K562 (cell line): ENCODE results near the gene ATP4B. TPM values are rescaled to one million over a fixed set of nuclear protein-coding genes. Genes with fewer than 3 reads are reported as not detected.

Source experiments
- ATAC-seq: fragments of 200-7000 bp; cut with Tn5 transposase; 3 replicates; pipeline ENCODE4 v1.9.1; 2020; ENCODE audit warnings: moderate library complexity
- BruUV-seq: library from RNA; stranded (reverse); fragments of 400-500 nt; replicated peaks from 2 replicates; lab custom pipeline; 2021; lab: Mats Ljungman, UMichigan
- CTCF ChIA-PET: fragments of 300-600 bp; formaldehyde crosslinking; extraction: SDS; loops from one replicate; lab custom pipeline; 2021; ENCODE audit warnings: low intra/inter-chr PET ratio; lab: Yijun Ruan, JAX
- POLR2A ChIA-PET: fragments of 300-600, 350-650 bp; sonication (Branson Sonifier 250); formaldehyde crosslinking; extraction: SDS; loops from one replicate; lab custom pipeline; 2021; ENCODE audit warnings: antibody characterized with exemption, inconsistent platforms; lab: Yijun Ruan, JAX
- DNase-seq, 4 experiments: peaks; one replicate each; pipeline versions ENCODE4 v3.0.0 to v3.0.0-alpha.2; 2011 to 2018; ENCODE audit warnings: low spot score in 3 of 4, mixed read lengths in 3 of 4; ENCODE audit errors: extremely low read depth in 1 of 4
- FAIRE-seq: peaks from 2 replicates; lab custom pipeline; 2011; peaks lifted over from hg19 to GRCh38; lab: Jason Lieb, UNC
- H2AFZ ChIP-seq: 2 replicates; pipeline ENCODE4 v1.6.0; 2011; ENCODE audit warnings: low read depth, low read length, control low read depth, inconsistent platforms
- H3K27ac ChIP-seq: fragments of 200-600 bp; 3 replicates; pipeline ENCODE4 v1.8.0; 2011; ENCODE audit warnings: low read depth, mild to moderate bottlenecking, control low read depth, inconsistent platforms, low read length, moderate library complexity, mixed read lengths; ENCODE audit errors: extremely low read depth
- H3K27me3 ChIP-seq, 2 experiments: fragments of 300-600 bp in 1 of 2; 2 replicates in 1 of 2; 3 replicates in 1 of 2; pipeline versions ENCODE4 v1.6.0 to v1.8.0; 2011; ENCODE audit warnings: inconsistent platforms in 2 of 2, low read length in 2 of 2, mild to moderate bottlenecking in 1 of 2, mixed read lengths in 1 of 2, moderate library complexity in 1 of 2; ENCODE audit not compliant: control insufficient read depth in 2 of 2, insufficient read depth in 2 of 2
- H3K36me3 ChIP-seq: fragments of 300-600 bp; 3 replicates; pipeline ENCODE4 v1.8.0; 2011; ENCODE audit warnings: mild to moderate bottlenecking, low read length, inconsistent platforms; ENCODE audit not compliant: control insufficient read depth, insufficient read depth
- H3K4me1 ChIP-seq, 2 experiments: fragments of 200-600 bp in 1 of 2; replicated peaks in 1 of 2; 2 replicates in 1 of 2; 3 replicates in 1 of 2; pipeline versions ENCODE4 v1.5.1 to v1.8.0; 2011; ENCODE audit warnings: inconsistent platforms in 2 of 2, low read length in 2 of 2, mild to moderate bottlenecking in 1 of 2, mixed read lengths in 1 of 2, moderate library complexity in 1 of 2; ENCODE audit not compliant: control insufficient read depth in 2 of 2, insufficient read depth in 2 of 2
- H3K4me2 ChIP-seq: 2 replicates; pipeline ENCODE4 v1.6.1; 2011; ENCODE audit warnings: low read length, control low read depth, inconsistent platforms, mixed read lengths; ENCODE audit not compliant: insufficient read depth
- H3K4me3 ChIP-seq: fragments of 200-600 bp; sonication (generic), shearing (Covaris generic); 2 replicates; pipeline ENCODE4 v1.5.1; 2016; ENCODE audit warnings: control low read depth, inconsistent platforms
- H3K79me2 ChIP-seq: fragments of 200-600 bp; 3 replicates; pipeline ENCODE4 v1.8.0; 2011; ENCODE audit warnings: low read length, inconsistent platforms; ENCODE audit not compliant: control insufficient read depth, insufficient read depth
- H3K9ac ChIP-seq, 2 experiments: 2 replicates each; pipeline versions ENCODE4 v1.6.0 to v1.6.1; 2011; ENCODE audit warnings: low read depth in 2 of 2, low read length in 2 of 2, control low read depth in 1 of 2, inconsistent platforms in 1 of 2, mild to moderate bottlenecking in 1 of 2, mixed read lengths in 1 of 2; ENCODE audit not compliant: insufficient read depth in 1 of 2
- H3K9me1 ChIP-seq: one replicate; pipeline ENCODE4 v1.6.0; 2011; ENCODE audit warnings: inconsistent platforms, mild to moderate bottlenecking, low read length, moderate library complexity; ENCODE audit not compliant: control insufficient read depth, insufficient read depth
- H3K9me3 ChIP-seq: replicated peaks from 2 replicates; pipeline ENCODE4 v1.5.1; 2011; ENCODE audit warnings: low read depth, low read length, inconsistent platforms; ENCODE audit not compliant: control insufficient read depth, insufficient read depth
- H4K20me1 ChIP-seq: replicated peaks from 2 replicates; pipeline ENCODE4 v1.6.1; 2011; ENCODE audit warnings: low read length, inconsistent platforms, mixed read lengths; ENCODE audit not compliant: control insufficient read depth, insufficient read depth
- JUND ChIP-seq, 2 experiments: IDR thresholded peaks; 2 replicates in 1 of 2; 3 replicates in 1 of 2; pipeline ENCODE4 v1.6.1; 2011; ENCODE audit warnings: borderline replicate concordance in 2 of 2, low read depth in 2 of 2, low read length in 2 of 2, improper control_type of control experiment in 1 of 2, missing biosample characterization in 1 of 2, missing genetic modification characterization in 1 of 2, missing genetic modification reagents in 1 of 2
- KLF16 ChIP-seq: IDR thresholded peaks from 2 replicates; pipeline ENCODE4 v1.6.1; 2016; ENCODE audit warnings: antibody characterized with exemption
- NFRKB ChIP-seq: fragments of 450-650 bp; IDR thresholded peaks from 2 replicates; pipeline ENCODE4 v1.6.1; 2016; ENCODE audit warnings: low read depth
- ZFPM2 ChIP-seq: fragments of 250-450 bp; sonication (Bioruptor Pico); IDR thresholded peaks from 2 replicates; pipeline ENCODE4 v1.5.1; 2022; ENCODE audit warnings: mild to moderate bottlenecking
- ZNF551 ChIP-seq: fragments of 250-450 bp; sonication (Bioruptor Pico); IDR thresholded peaks from 2 replicates; pipeline ENCODE4 v1.5.0; 2021; ENCODE audit warnings: mild to moderate bottlenecking, moderate library complexity
- WGBS: fragments of 100-300 bp; shearing (Covaris generic); methylation state at CpG from one replicate; pipeline ENCODE4 v1.1.6; 2016; ENCODE audit warnings: low coverage, mixed read lengths; ENCODE audit not compliant: insufficient coverage; ENCODE audit errors: missing lambda C conversion rate; 5-methylcytosine and 5-hydroxymethylcytosine counted together
- in situ Hi-C: fragments of 300-500 bp; cut with MboI; formaldehyde crosslinking; loops from 4 replicates; pipeline ENCODE4 v1.15.0; 2018; ENCODE audit warnings: inconsistent platforms, mixed read lengths
- intact Hi-C: fragments of 100-400 bp; cut with micrococcal nuclease; formaldehyde crosslinking; loops from 2 replicates; pipeline ENCODE4 v1.14.2; 2022
- polyA plus RNA-seq, 8 experiments: library from polyadenylated mRNA; depleted of rRNA in 4 of 8; stranded (reverse) in 5 of 8; unstranded in 3 of 8; fragments of >200 nt; fragmentation: Nextera tagmentation in 2 of 8; fragmentation: Illumina TruSeq in 1 of 8; extraction: Ambion mirVana in 2 of 8; extraction: Trizol in 1 of 8; gene quantifications; 2 replicates each; pipeline versions ENCODE4 v1.2.1 to v1.2.3, GENCODE V29; 2011 to 2014; ENCODE audit warnings: inconsistent platforms in 1 of 8, missing spikeins in 1 of 8
- total RNA-seq, 7 experiments: library from RNA; depleted of rRNA in 6 of 7; stranded (reverse); fragments of >200 nt in 6 of 7; fragmentation: Illumina TruSeq in 2 of 7; extraction: Trizol in 2 of 7; gene quantifications; 2 replicates each; pipeline versions ENCODE4 v1.2.1 to v1.2.3, GENCODE V29; 2011 to 2021; ENCODE audit warnings: low replicate concordance in 1 of 7
- TF ChIP-seq, protein P1 (sequence below): fragments of 450-650 bp; IDR thresholded peaks from 2 replicates; pipeline ENCODE4 v1.6.1; 2017; ENCODE audit warnings: antibody characterized with exemption, mild to moderate bottlenecking
- TF ChIP-seq, protein P2 (sequence below): sonication (generic); formaldehyde crosslinking; IDR thresholded peaks from 2 replicates; pipeline ENCODE4 v1.8.0; 2022; ENCODE audit warnings: mild to moderate bottlenecking, missing genetic modification reagents, borderline replicate concordance

ATP4B gene
- total and polyA plus RNA-seq, 9 of the 15 experiments (the other 6 are each of a cell fraction or from before 2014, with no cell fraction given), result not detected

DNA sequence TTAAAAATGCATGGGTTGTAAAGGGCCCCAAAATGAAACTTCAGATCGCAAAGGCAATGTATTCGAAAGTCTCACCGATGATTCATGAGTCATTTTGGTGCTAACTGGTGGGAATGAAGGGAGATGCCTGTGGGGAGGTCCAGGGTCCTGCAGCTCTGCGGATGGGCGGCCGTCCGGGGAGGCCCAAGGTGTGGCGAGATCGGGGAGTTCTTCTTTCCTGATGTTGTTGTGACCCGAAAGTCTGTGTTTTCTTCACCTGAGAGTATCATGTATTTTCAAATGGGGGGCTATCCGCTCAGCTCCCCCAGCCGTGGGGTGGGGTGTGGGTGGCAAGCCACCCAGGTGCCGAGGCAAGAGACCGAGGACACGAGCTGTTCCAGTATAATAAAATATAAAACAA, 37.0 kb downstream of the ATP4B start:
- no peak overlapping the region for H3K4me2 ChIP-seq
- H3K9me1 ChIP-seq, result no peaks in the 10 kb centered on the region
- ChIA-PET POLR2A (no interaction called here), CTCF (no interaction called here)
- H3K9ac ChIP-seq, result no peak overlapping the region
- H3K27ac ChIP-seq, result no peak overlapping the region
- ATAC-seq (no peak), DNase-seq (no peak), FAIRE-seq (no peak)
- peaks cover 60% of the 10 kb centered on the region for H3K79me2 ChIP-seq
- no peaks in the 10 kb centered on the region for H3K27me3 ChIP-seq
- H4K20me1 ChIP-seq, result no peaks in the 10 kb centered on the region; the same call in 1 of the 2 replicates
- no peak overlapping the region for H2AFZ ChIP-seq
- H3K9me3 ChIP-seq, result no peaks in the 10 kb centered on the region
- in situ Hi-C loops, result no loop called here
- intact Hi-C loops, result no loop called here
- BruUV-seq, result no TSS peak
- peaks cover 64% of the 10 kb centered on the region; the same call in 2 of the 3 replicates for H3K36me3 ChIP-seq
- no peak overlapping the region for H3K4me3 ChIP-seq
- peaks cover 0 to 5% of the 10 kb centered on the region in 2 experiments; a peak in 2 of 5 replicates for H3K4me1 ChIP-seq
- WGBS, result 99% methylated on average over 13 of the region's 15 CpGs
- no peak for TF ChIP-seq NFRKB
- no peak for TF ChIP-seq JUND (IDR thresholded peaks at IDR 0.05; ENCODE audit: borderline replicate concordance, low read depth, low read length)
- TF ChIP-seq JUND (tag; IDR thresholded peaks at IDR 0.05; ENCODE audit: borderline replicate concordance, low read depth, low read length), result no peak
- TF ChIP-seq, protein P1, sequence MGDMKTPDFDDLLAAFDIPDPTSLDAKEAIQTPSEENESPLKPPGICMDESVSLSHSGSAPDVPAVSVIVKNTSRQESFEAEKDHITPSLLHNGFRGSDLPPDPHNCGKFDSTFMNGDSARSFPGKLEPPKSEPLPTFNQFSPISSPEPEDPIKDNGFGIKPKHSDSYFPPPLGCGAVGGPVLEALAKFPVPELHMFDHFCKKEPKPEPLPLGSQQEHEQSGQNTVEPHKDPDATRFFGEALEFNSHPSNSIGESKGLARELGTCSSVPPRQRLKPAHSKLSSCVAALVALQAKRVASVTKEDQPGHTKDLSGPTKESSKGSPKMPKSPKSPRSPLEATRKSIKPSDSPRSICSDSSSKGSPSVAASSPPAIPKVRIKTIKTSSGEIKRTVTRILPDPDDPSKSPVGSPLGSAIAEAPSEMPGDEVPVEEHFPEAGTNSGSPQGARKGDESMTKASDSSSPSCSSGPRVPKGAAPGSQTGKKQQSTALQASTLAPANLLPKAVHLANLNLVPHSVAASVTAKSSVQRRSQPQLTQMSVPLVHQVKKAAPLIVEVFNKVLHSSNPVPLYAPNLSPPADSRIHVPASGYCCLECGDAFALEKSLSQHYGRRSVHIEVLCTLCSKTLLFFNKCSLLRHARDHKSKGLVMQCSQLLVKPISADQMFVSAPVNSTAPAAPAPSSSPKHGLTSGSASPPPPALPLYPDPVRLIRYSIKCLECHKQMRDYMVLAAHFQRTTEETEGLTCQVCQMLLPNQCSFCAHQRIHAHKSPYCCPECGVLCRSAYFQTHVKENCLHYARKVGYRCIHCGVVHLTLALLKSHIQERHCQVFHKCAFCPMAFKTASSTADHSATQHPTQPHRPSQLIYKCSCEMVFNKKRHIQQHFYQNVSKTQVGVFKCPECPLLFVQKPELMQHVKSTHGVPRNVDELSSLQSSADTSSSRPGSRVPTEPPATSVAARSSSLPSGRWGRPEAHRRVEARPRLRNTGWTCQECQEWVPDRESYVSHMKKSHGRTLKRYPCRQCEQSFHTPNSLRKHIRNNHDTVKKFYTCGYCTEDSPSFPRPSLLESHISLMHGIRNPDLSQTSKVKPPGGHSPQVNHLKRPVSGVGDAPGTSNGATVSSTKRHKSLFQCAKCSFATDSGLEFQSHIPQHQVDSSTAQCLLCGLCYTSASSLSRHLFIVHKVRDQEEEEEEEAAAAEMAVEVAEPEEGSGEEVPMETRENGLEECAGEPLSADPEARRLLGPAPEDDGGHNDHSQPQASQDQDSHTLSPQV, result no peak
- no peak for TF ChIP-seq ZFPM2 (CRISPR knock-in tag)
- TF ChIP-seq ZNF551, result no peak
- TF ChIP-seq, protein P2, sequence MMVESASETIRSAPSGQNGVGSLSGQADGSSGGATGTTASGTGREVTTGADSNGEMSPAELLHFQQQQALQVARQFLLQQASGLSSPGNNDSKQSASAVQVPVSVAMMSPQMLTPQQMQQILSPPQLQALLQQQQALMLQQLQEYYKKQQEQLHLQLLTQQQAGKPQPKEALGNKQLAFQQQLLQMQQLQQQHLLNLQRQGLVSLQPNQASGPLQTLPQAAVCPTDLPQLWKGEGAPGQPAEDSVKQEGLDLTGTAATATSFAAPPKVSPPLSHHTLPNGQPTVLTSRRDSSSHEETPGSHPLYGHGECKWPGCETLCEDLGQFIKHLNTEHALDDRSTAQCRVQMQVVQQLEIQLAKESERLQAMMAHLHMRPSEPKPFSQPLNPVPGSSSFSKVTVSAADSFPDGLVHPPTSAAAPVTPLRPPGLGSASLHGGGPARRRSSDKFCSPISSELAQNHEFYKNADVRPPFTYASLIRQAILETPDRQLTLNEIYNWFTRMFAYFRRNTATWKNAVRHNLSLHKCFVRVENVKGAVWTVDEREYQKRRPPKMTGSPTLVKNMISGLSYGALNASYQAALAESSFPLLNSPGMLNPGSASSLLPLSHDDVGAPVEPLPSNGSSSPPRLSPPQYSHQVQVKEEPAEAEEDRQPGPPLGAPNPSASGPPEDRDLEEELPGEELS (CRISPR knock-in tag), result no peak
- no peak for TF ChIP-seq KLF16
